Activated CD4-positive, CD25-positive, alpha-beta regulatory T cell treated with anti-CD3 and anti-CD28 coated beads, Interleukin-2, amount 50 U/mL, for 16 hours (primary cell): ENCODE results near the gene NUCB2.
"Not testable (repeated sequence)": the region's sequence is repeated elsewhere in the genome, so short reads cannot be mapped to it uniquely, and the experiment has no call there.

Experiments used
- DNase-seq: peaks from one replicate; pipeline ENCODE4 v3.0.0-alpha.2; 2020; ENCODE audit warnings: low read depth, low spot score

Gene NUCB2

DNA sequence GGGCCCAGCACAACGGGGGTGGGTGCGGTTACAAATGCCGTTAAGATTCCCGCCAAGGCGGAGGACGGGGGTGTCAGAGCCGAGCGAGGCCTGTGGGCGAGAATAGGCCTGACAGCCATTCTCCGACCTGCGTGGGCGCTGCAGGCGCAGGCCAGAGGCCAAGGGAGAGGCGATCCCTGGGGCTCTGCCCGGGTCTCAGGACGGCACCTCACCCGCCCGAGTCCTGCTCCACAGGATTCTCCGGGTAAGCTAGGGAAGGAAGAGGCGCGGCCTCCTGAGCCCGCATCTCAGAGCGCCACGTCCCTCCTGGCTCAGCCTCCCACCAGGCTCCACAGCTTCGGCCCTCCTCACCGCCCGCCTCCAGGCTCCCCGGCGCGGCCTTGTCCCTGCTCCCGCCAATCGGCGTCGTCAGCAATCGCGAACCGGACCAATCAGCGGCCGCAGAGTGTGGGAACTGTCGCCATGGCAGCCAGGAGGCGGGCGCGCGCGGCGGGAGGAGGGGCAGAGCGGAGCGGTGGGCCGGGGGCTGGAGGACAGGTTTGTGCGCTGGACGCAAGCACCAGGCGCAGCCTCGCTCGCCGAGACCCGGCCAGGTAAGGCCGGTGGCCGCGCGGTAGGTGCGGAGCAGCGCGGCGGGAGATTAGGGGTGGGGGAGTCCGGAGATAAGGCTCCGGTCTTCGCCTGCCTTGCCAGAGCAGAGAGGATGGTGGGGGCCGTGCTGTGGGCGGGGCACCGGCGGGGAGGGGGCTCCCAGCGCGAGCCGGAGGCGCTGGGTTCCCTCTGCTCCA lies at the start of gene NUCB2:
NUCB2 (plus strand) TSS at position 504 of the 788 bp plus-strand sequence. CDS start 18,585 bp downstream, outside the sequence.
- DNase-seq, result peak; percentile 92

GRCh38 chr11:17228186-17228925 lies 48.2 kb upstream of the NUCB2 start:
- not testable (repeated sequence) for DNase-seq

GRCh38 chr11:17229481-17230152 lies 46.9 kb upstream of the NUCB2 start:
- DNase-seq, result no peak

GRCh38 chr11:17230867-17231851 lies 45.4 kb upstream of the NUCB2 start:
- peak; percentile 6 for DNase-seq

- DNase-seq, result no peak
Measured at GRCh38 chr11:17233101-17233500, 43.4 kb upstream of the NUCB2 start.

- no peak for DNase-seq
Measured at GRCh38 chr11:17238377-17238776, 38.2 kb upstream of the NUCB2 start.

DNA sequence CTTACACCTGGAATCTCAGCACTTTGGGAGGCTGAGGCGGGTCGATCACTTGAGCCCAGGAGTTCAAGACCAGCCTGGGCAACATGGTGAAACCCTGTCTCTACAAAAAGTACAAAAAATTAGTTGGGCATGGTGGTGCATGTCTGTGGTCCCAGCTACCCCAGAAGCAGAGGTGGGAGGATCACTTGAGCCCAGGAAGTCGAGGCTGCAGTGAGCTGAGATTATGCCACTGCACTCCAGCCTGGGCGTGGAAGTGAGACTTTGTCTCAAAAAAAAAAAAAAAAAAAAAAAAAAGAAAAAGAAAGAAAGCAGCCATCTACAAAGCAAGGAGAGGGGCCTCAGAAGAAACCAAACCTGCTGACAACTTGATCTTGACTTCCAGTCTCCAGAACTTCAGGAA lies 36.6 kb upstream of the NUCB2 start:
- DNase-seq, result not testable (repeated sequence)

DNA sequence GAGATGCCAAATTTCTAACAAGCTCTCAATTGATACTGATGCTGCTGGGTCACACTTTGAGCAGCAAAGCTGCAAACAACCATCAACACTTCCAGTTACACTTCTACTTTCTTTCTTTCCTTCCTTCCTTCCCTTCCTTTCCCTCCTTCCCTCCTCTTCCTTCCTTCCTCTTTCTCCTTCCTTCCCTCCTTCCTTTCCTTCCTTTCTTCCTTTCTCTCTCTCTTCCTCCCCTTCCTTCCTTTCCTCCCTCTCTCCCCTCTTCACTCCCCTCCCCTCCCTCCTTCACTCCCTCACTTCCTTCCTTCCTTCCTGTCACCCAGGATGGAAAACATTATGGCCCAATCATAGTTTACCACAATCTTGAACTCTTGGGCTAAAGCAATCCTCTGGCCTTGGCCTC lies 35.8 kb upstream of the NUCB2 start:
- DNase-seq, result no peak

DNA sequence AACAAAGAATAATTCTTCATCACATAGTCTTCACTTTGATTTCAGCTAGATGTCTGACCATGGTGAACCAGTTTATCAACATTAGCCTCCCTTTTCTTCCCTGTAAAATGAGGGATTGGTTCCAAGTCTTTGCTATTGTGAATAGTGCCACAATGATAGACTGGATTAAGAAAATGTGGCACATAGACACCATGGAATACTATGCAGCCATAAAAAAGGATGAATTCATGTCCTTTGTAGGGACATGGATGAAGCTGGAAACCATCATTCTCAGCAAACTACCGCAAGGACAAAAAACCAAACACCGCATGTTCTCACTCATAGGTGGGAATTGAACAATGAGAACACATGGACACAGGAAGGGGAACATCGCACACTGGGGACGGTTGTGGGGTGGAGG lies 33.6 kb upstream of the NUCB2 start:
- DNase-seq, result not testable (repeated sequence)

- DNase-seq, result no peak
Measured at GRCh38 chr11:17244046-17244445, 32.5 kb upstream of the NUCB2 start.

GRCh38 chr11:17250561-17251350 lies 25.8 kb upstream of the NUCB2 start:
- DNase-seq, result no peak

DNA sequence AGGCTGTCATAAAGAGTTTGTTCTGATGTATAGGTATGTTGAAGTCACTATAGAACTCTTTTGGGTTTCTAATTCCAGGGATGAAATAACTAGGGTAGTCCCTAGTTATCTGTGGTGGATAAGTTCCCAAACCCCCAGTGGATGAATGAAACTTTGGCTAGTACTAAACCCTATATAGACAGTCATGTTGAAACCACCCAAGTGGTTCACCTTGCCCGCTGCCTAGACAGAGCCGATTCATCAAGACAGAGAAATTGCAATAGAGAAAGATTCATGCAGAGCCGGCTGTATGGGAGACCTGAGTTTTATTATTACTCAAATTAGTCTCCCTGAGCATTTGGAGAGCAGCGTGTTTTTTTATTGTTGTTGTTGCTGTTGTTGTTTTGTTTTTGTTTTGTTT lies 23.8 kb upstream of the NUCB2 start:
- no peak for DNase-seq

DNA sequence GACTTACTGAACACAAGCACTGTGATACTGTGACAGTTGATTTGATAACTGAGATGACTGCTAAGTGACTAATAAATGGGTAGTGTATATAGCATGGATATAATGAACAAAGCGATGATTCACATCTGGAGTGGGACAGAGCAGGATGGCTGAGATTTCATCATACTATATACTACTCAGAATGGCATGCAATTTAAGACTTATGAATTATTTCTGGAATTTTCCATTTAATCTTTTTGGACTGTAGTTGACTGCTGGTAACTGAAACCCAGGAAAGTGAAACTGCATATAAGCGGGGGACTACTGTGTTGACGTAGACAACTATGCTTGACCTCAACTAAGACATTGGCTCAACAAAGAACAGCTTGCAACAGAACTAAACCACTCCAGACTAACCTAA lies 20.0 kb upstream of the NUCB2 start:
- no peak for DNase-seq

DNA sequence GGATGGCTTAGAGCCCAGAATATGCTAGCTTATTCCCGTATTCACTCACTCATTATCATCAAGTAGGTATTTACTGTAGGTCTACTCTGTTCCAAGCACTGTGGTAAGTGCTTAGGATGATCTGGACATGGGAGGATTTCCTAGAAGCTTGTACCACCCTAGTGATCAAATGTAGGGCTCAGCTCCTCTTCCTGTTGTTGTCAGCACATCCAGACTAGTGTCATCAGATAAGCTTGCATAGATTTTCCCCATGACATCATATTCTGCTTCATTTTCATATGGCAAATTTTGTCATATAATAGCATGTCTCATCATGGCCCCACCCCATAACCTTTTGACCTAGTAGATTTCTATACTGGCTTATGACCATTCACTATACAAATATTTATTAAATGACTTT lies 19.3 kb upstream of the NUCB2 start:
- no peak for DNase-seq

DNA sequence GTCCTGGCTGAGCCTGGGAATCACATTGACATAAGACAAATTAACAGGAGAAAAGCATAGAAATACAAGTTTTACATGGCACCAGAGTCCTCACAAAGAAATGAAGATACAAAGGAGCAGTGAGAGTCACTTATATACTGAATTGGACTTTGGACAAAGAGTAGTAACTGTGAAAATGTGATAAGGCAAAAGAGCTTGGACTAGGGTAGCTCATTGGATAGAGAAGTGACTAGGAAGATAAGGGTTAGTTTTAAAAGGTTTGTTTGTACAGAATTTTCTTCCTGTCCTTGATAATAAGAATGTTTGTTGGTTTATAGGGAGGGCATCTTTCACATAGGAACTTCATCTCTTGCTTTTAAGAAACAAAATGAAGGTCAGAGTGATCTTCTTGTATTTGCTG lies 17.9 kb upstream of the NUCB2 start:
- DNase-seq, result no peak

DNA sequence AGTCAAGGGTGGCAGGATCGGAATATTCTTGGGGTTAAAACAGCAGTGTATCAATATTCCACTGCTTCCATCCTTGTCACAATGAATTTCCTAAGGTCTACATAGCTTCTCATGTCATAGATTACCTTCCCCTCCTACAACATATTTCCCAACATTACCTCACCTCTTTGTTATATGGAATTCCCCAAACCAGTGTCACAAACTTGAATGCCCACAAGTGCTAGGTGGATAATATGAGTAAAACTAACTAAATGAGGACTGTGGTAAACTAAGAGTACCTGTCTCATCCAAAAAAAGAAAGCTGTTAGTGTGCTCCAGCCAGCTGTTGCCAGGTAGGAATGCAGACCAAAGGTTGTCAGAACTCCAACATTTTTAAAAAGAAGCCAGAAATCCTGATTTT lies 17.0 kb upstream of the NUCB2 start:
- no peak for DNase-seq

GRCh38 chr11:17260020-17260419 lies 16.5 kb upstream of the NUCB2 start:
- no peak for DNase-seq

DNA sequence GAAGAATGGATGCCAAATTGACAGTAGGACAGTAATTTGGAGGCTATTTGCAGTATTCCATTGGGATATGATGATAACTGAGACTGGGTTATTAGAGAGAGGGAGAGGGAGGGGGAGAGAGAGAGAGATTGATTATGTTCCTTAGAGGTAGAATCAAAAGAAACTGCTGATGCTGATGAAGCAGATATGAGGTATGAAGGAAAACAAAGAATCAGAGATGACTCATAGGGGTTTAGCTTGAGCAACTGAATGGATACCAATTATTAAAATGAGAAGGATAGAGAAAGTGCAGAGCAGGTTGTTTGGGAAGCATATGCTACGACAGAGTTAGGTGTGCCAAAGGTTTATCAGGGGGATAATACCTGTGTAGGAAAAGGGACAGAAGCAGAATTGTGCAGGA lies 12.8 kb upstream of the NUCB2 start:
- no peak for DNase-seq

DNA sequence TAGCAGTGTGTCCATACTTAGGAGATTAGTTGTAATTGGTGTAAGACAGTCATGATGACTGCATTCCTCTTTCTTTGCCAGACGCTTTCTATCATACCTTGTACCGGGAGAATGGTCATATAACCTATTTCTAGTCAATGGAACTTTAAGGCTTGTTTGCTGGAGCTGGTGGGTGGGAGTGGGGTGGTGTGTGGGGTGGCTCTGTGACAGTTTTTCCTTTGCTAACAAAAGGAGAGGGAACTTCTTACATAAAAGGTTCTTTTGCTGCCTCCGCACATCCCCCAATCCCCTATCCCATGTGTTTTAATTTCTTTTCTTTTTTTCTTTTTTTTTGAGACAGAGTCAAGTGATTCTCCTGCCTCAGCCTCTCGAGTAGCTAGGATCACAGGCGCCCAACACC lies 9.8 kb upstream of the NUCB2 start:
- no peak for DNase-seq

DNA sequence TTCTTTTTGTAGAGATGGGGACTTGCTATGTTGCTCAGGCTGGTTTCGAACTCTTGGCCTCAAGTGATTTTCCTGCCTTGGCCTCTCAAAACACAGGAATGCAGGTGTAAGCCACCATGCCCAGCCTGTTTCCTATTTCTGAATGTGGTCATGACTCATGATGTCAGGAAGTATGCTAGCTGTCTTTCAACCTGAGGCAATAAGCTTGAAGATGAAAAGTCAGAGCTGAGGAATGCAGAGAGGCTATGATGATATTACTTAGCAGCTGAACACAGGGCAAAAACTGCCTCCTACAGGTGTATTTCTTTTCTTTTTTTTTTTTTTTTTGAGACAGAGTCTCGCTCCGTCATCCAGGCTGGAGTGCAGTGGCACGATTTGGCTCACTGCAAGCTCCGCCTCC lies 9.0 kb upstream of the NUCB2 start:
- DNase-seq, result no peak
